Activated T-cell treated with anti-CD3 and anti-CD28 coated beads, Interleukin-2, amount 50 U/mL, for 72 hours (primary cell): Measurements from ENCODE around the gene LMO1. TPM values are rescaled to one million over a fixed set of nuclear protein-coding genes. Genes with fewer than 3 reads are reported as not detected.
A peak's percentile ranks its signal among the peaks of the same experiment; 100 is the strongest.

Experiments
- ATAC-seq, 2 donors: fragments of 150-1000 bp; cut with Tn5 transposase; replicated peaks in 1 of 2; 2 replicates each; pipeline ENCODE4 v1.10.0; 2021; ENCODE audit warnings: moderate library complexity in 2 of 2, mild to moderate bottlenecking in 1 of 2
- DNase-seq, 2 donors: peaks; one replicate each; pipeline ENCODE4 v3.0.0; 2021 to 2022; ENCODE audit warnings: mixed read lengths in 1 of 2
- H3K27ac Mint-ChIP-seq: one replicate; pipeline ENCODE4 v1.8.0; 2022; ENCODE audit warnings: mild to moderate bottlenecking, moderate library complexity, mixed read lengths
- H3K27me3 Mint-ChIP-seq: one replicate; pipeline ENCODE4 v1.8.0; 2022; ENCODE audit warnings: low read depth, mixed read lengths
- H3K36me3 Mint-ChIP-seq, 2 donors: one replicate each; pipeline ENCODE4 v1.8.0; 2022; ENCODE audit warnings: mixed read lengths in 2 of 2, mild to moderate bottlenecking in 1 of 2; ENCODE audit not compliant: insufficient read depth in 2 of 2
- H3K4me1 Mint-ChIP-seq: one replicate; pipeline ENCODE4 v1.8.0; 2022; ENCODE audit warnings: low read depth, mixed read lengths
- H3K4me3 Mint-ChIP-seq, 2 donors: one replicate each; pipeline ENCODE4 v1.8.0; 2022; ENCODE audit warnings: mild to moderate bottlenecking in 2 of 2, mixed read lengths in 2 of 2, moderate library complexity in 2 of 2
- H3K9me3 Mint-ChIP-seq, 2 donors: one replicate each; pipeline ENCODE4 v1.8.0; 2022; ENCODE audit warnings: mixed read lengths in 2 of 2
- total RNA-seq, 2 donors: library from RNA; stranded (reverse); gene quantifications; one replicate each; pipeline ENCODE4 v1.2.3, GENCODE V29; 2022

LMO1 gene
- total RNA-seq, 2 donors from 2014 or later = 0.32 TPM; not detected in 1

- Mint-ChIP-seq H3K4me3 (no peak overlapping the region), H3K9me3 (no peaks in the 10 kb centered on the region), H3K27me3 (no peaks in the 10 kb centered on the region), H3K4me1 (no peaks in the 10 kb centered on the region), H3K27ac (no peak overlapping the region), H3K36me3 (no peaks in the 10 kb centered on the region)
- DNase-seq (no peak), ATAC-seq (no peak)
Observed at GRCh38 chr11:8230178-8230859, 33.4 kb downstream of the LMO1 start.

GRCh38 chr11:8229299-8230177 lies 34.1 kb downstream of the LMO1 start:
- H3K4me1 Mint-ChIP-seq = no peaks in the 10 kb centered on the region
- H3K36me3 Mint-ChIP-seq = no peaks in the 10 kb centered on the region
- H3K27me3 Mint-ChIP-seq = no peaks in the 10 kb centered on the region
- ATAC-seq (no peak), DNase-seq (no peak)
- no peak overlapping the region for H3K27ac Mint-ChIP-seq
- H3K4me3 Mint-ChIP-seq = no peak overlapping the region
- H3K9me3 Mint-ChIP-seq = no peaks in the 10 kb centered on the region

GRCh38 chr11:8228231-8228630 lies 35.4 kb downstream of the LMO1 start:
- Mint-ChIP-seq H3K36me3 (no peaks in the 10 kb centered on the region), H3K9me3 (no peaks in the 10 kb centered on the region)
- DNase-seq = no peak

GRCh38 chr11:8227156-8228152 lies 36.2 kb downstream of the LMO1 start:
- H3K27ac Mint-ChIP-seq = no peak overlapping the region
- no peak for DNase-seq
- no peaks in the 10 kb centered on the region for H3K9me3 Mint-ChIP-seq
- ATAC-seq = no peak
- H3K4me3 Mint-ChIP-seq = no peak overlapping the region
- peaks cover 11% of the 10 kb centered on the region for H3K4me1 Mint-ChIP-seq
- peaks cover 5% of the 10 kb centered on the region for H3K27me3 Mint-ChIP-seq
- H3K36me3 Mint-ChIP-seq = no peaks in the 10 kb centered on the region

More at GRCh38 chr11:8228231-8228630, 35.4 kb downstream of the LMO1 start:
- H3K27me3 Mint-ChIP-seq = peaks cover 4% of the 10 kb centered on the region
- peaks cover 5% of the 10 kb centered on the region for H3K4me1 Mint-ChIP-seq
- no peak overlapping the region for H3K27ac Mint-ChIP-seq
- no peak overlapping the region for H3K4me3 Mint-ChIP-seq
- no peak for ATAC-seq

- peaks cover 11% of the 10 kb centered on the region for H3K4me1 Mint-ChIP-seq
- H3K9me3 Mint-ChIP-seq = no peaks in the 10 kb centered on the region
- ATAC-seq (peak; percentile 57 to 59), DNase-seq (peak; percentile 66 to 73)
- no peak overlapping the region for H3K4me3 Mint-ChIP-seq
- H3K27me3 Mint-ChIP-seq = peaks cover 5% of the 10 kb centered on the region
- H3K27ac Mint-ChIP-seq = no peak overlapping the region
- no peaks in the 10 kb centered on the region for H3K36me3 Mint-ChIP-seq
Observed at GRCh38 chr11:8225589-8226036, 38.1 kb downstream of the LMO1 start.

GRCh38 chr11:8224711-8225110 lies 39.0 kb downstream of the LMO1 start:
- Mint-ChIP-seq H3K27me3 (peaks cover 5% of the 10 kb centered on the region), H3K4me3 (no peak overlapping the region), H3K9me3 (no peaks in the 10 kb centered on the region), H3K27ac (no peak overlapping the region), H3K4me1 (peaks cover 11% of the 10 kb centered on the region), H3K36me3 (no peaks in the 10 kb centered on the region)
- ATAC-seq = no peak
- DNase-seq = no peak

- H3K27ac Mint-ChIP-seq = no peak overlapping the region
- H3K36me3 Mint-ChIP-seq = no peaks in the 10 kb centered on the region
- ATAC-seq (no peak), DNase-seq (no peak)
- no peak overlapping the region for H3K4me3 Mint-ChIP-seq
- no peaks in the 10 kb centered on the region for H3K9me3 Mint-ChIP-seq
- peaks cover 11% of the 10 kb centered on the region for H3K4me1 Mint-ChIP-seq
- H3K27me3 Mint-ChIP-seq = peaks cover 5% of the 10 kb centered on the region
Observed at GRCh38 chr11:8224161-8224591, 39.5 kb downstream of the LMO1 start.

- Mint-ChIP-seq H3K9me3 (no peaks in the 10 kb centered on the region), H3K27ac (no peak overlapping the region), H3K4me3 (no peak overlapping the region), H3K4me1 (peaks cover 11% of the 10 kb centered on the region), H3K36me3 (no peaks in the 10 kb centered on the region), H3K27me3 (peaks cover 5% of the 10 kb centered on the region)
- peak; percentile 50 to 64 for ATAC-seq
- peak in 1 of 2 donors; percentile 24 for DNase-seq
Observed at GRCh38 chr11:8223513-8223900, 40.2 kb downstream of the LMO1 start.

GRCh38 chr11:8222820-8223512 lies 40.7 kb downstream of the LMO1 start:
- Mint-ChIP-seq H3K4me1 (peaks cover 11% of the 10 kb centered on the region), H3K4me3 (no peak overlapping the region), H3K36me3 (no peaks in the 10 kb centered on the region), H3K27ac (no peak overlapping the region), H3K9me3 (no peaks in the 10 kb centered on the region), H3K27me3 (peaks cover 5% of the 10 kb centered on the region)
- peak; percentile 32 to 65 for ATAC-seq
- DNase-seq = peak; percentile 22 to 33

- no peaks in the 10 kb centered on the region for H3K9me3 Mint-ChIP-seq
- peaks cover 5% of the 10 kb centered on the region for H3K27me3 Mint-ChIP-seq
- no peak overlapping the region for H3K4me3 Mint-ChIP-seq
- no peaks in the 10 kb centered on the region for H3K36me3 Mint-ChIP-seq
- ATAC-seq = no peak
- peaks cover 11% of the 10 kb centered on the region for H3K4me1 Mint-ChIP-seq
- DNase-seq = no peak
- no peak overlapping the region for H3K27ac Mint-ChIP-seq
Observed at GRCh38 chr11:8221917-8222495, 41.7 kb downstream of the LMO1 start.

- Mint-ChIP-seq H3K36me3 (no peaks in the 10 kb centered on the region), H3K4me3 (no peak overlapping the region), H3K27me3 (peaks cover 5% of the 10 kb centered on the region), H3K9me3 (no peaks in the 10 kb centered on the region), H3K4me1 (peaks cover 11% of the 10 kb centered on the region), H3K27ac (no peak overlapping the region)
- DNase-seq (no peak), ATAC-seq (no peak)
Observed at GRCh38 chr11:8221046-8221723, 42.5 kb downstream of the LMO1 start.
